Left lung (tissue), 10 donors: ENCODE measurements around the gene MED25. TPM values are rescaled to one million over a fixed set of nuclear protein-coding genes. Genes with fewer than 3 reads are reported as not detected.

Experiments
- ATAC-seq: fragments of 200-7000 bp; cut with Tn5 transposase; one replicate; pipeline ENCODE4 v1.9.1; 2020; ENCODE audit warnings: moderate library complexity
- DNase-seq, 4 donors: peaks; one replicate each; pipeline ENCODE4 v3.0.0-alpha.2; 2013 to 2020
- H3K27ac ChIP-seq, 2 donors: fragments of 200-600 bp; sonication (generic) in 1 of 2; one replicate each; pipeline versions ENCODE4 v1.5.0 to v1.8.0; 2020 to 2021
- H3K27me3 ChIP-seq, 2 donors: fragments of 200-600 bp; sonication (generic) in 1 of 2; one replicate each; pipeline versions ENCODE4 v1.5.0 to v1.8.0; 2020 to 2021
- H3K36me3 ChIP-seq, 2 donors: fragments of 200-600 bp; sonication (generic) in 1 of 2; one replicate each; pipeline versions ENCODE4 v1.5.0 to v1.8.0; 2020 to 2021
- H3K4me1 ChIP-seq, 2 donors: fragments of 200-600 bp; one replicate each; pipeline ENCODE4 v1.8.0; 2021
- H3K4me3 ChIP-seq, 2 donors: fragments of 200-600 bp; sonication (generic) in 1 of 2; one replicate each; pipeline versions ENCODE4 v1.5.0 to v1.8.0; 2020 to 2021; ENCODE audit warnings: mild to moderate bottlenecking in 1 of 2
- H3K9me3 ChIP-seq, 2 donors: fragments of 200-600 bp; sonication (generic) in 1 of 2; one replicate each; pipeline versions ENCODE4 v1.5.0 to v1.8.0; 2020 to 2021
- intact Hi-C, 2 donors: fragments of 100-400 bp; cut with DNase I; formaldehyde crosslinking; loops; one replicate each; pipeline versions ENCODE4 v1.11.2 to v1.14.2; 2022
- microRNA-seq, 2 donors: library from miRNA; unstranded; fragments of <30 nt; microRNA quantifications; one replicate each; pipeline ENCODE4, GENCODE V29; 2019
- polyA plus RNA-seq, 6 donors: library from polyadenylated mRNA; unstranded; fragments of 120-200 nt; gene quantifications; one replicate each; pipeline ENCODE4 v1.2.1, GENCODE V29; 2013; ENCODE audit not compliant: insufficient read length in 6 of 6
- total RNA-seq, 2 donors: library from RNA; stranded (reverse); fragmentation: NEBNext Ultra II Directional; extraction: Animal tissue kit (Norgen Biotek cat#: 25700); gene quantifications; one replicate each; pipeline ENCODE4 v1.2.1, GENCODE V29; 2021
- TF ChIP-seq, protein P1 (sequence below), 2 donors: fragments of 200-600 bp; sonication (generic) in 1 of 2; IDR thresholded peaks; one replicate each; pipeline versions ENCODE4 v1.5.0 to v1.8.0; 2021; ENCODE audit warnings: antibody characterized with exemption in 2 of 2
- donor health status: DM: no; HTN: yes; CAD: no.
- donor health status: DM: no; HTN: no; CAD: no.

Gene MED25
- total and polyA plus RNA-seq, 8 donors, result 52.1 to 67.4 (median 57.6) TPM

DNA sequence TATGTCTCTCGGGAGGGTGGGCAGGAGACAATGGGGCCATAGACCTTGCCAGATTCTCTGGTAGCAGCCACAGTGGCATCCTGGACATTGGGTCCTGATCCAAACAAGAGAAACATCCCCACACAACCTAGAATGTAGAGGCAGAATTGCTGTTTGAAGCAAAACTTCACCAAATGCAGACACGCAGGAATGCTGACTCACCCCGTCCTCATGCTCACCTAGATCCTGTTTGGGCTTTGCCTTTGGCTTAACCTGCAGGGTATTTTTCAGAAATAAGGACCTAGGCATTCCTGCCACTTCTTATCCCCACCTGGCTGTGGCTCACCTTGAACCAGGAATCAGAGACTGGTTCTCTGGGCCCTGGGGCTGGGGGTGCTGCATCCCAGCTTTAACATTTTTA, 66.7 kb downstream of the MED25 start:
- TF ChIP-seq, protein P1, sequence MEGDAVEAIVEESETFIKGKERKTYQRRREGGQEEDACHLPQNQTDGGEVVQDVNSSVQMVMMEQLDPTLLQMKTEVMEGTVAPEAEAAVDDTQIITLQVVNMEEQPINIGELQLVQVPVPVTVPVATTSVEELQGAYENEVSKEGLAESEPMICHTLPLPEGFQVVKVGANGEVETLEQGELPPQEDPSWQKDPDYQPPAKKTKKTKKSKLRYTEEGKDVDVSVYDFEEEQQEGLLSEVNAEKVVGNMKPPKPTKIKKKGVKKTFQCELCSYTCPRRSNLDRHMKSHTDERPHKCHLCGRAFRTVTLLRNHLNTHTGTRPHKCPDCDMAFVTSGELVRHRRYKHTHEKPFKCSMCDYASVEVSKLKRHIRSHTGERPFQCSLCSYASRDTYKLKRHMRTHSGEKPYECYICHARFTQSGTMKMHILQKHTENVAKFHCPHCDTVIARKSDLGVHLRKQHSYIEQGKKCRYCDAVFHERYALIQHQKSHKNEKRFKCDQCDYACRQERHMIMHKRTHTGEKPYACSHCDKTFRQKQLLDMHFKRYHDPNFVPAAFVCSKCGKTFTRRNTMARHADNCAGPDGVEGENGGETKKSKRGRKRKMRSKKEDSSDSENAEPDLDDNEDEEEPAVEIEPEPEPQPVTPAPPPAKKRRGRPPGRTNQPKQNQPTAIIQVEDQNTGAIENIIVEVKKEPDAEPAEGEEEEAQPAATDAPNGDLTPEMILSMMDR (IDR thresholded peaks at IDR 0.05), result no peak
- intact Hi-C loops, result no loop called here
- ATAC-seq (no peak), DNase-seq (no peak)
- Histone ChIP-seq H3K9me3 (no peaks in the 10 kb centered on the region), H3K4me3 (no peak overlapping the region), H3K27ac (no peak overlapping the region), H3K4me1 (peaks cover 0 to 3% of the 10 kb centered on the region in 2 donors), H3K36me3 (peaks cover 0 to 85% of the 10 kb centered on the region in 2 donors), H3K27me3 (no peaks in the 10 kb centered on the region)

Small RNA genes within 50 kb of the gene (microRNA-seq; reads per million reads assigned to microRNA genes)
- gene MIR4749, result 1.5 to 1.8 reads per million in 2 donors
- 0.50 to 0.55 reads per million in 2 donors for gene MIR6799
- gene MIR6800, result 0.17 to 0.41 reads per million in 2 donors

Other genes starting within 250 kb of the MED25 start
- 10 to 100 TPM; 40.8 to 45.0 TPM for gene NOSIP, start 237.7 kb upstream of the MED25 start, total RNA-seq
- gene NOSIP, start 237.7 kb upstream of the MED25 start, polyA plus RNA-seq, result 10 to 100 TPM; 56.6 to 67.9 (median 63.6) TPM
- gene PRRG2, start 237.0 kb upstream of the MED25 start, total RNA-seq, result 10 to 100 TPM in 1 of 2 donors, 1 to 10 TPM in 1; 7.6 to 13.6 TPM
- gene PRRG2, start 237.0 kb upstream of the MED25 start, polyA plus RNA-seq, result 1 to 10 TPM; 3.8 to 6.8 (median 5.1) TPM
- 10 to 100 TPM; 26.1 to 26.7 TPM for gene PRR12, start 227.1 kb upstream of the MED25 start, total RNA-seq
- 10 to 100 TPM; 21.4 to 33.7 (median 27.0) TPM for gene PRR12, start 227.1 kb upstream of the MED25 start, polyA plus RNA-seq
- gene RRAS, start 178.1 kb upstream of the MED25 start, total RNA-seq, result 100 to 1,000 TPM in 1 of 2 donors, 10 to 100 TPM in 1; 76.0 to 131 TPM
- gene RRAS, start 178.1 kb upstream of the MED25 start, polyA plus RNA-seq, result 10 to 100 TPM; 21.4 to 34.0 (median 27.7) TPM
- 10 to 100 TPM; 61.5 to 63.8 TPM for gene SCAF1, start 176.1 kb upstream of the MED25 start, total RNA-seq
- 10 to 100 TPM; 24.7 to 36.6 (median 33.1) TPM for gene SCAF1, start 176.1 kb upstream of the MED25 start, polyA plus RNA-seq
- gene IRF3, start 152.4 kb upstream of the MED25 start, total RNA-seq, result 10 to 100 TPM; 81.2 to 93.6 TPM
- 10 to 100 TPM; 60.2 to 79.1 (median 70.4) TPM for gene IRF3, start 152.4 kb upstream of the MED25 start, polyA plus RNA-seq
- 10 to 100 TPM; 20.6 to 22.2 TPM for gene BCL2L12, start 152.4 kb upstream of the MED25 start, total RNA-seq
- gene BCL2L12, start 152.4 kb upstream of the MED25 start, polyA plus RNA-seq, result 10 to 100 TPM; 21.4 to 30.1 (median 28.2) TPM
- gene PRMT1, start 141.0 kb upstream of the MED25 start, total RNA-seq, result 100 to 1,000 TPM in 1 of 2 donors, 10 to 100 TPM in 1; 79.3 to 137 TPM
- 100 to 1,000 TPM; 208 to 258 (median 224) TPM for gene PRMT1, start 141.0 kb upstream of the MED25 start, polyA plus RNA-seq
- gene ADM5, start 128.7 kb upstream of the MED25 start, total RNA-seq, result 1 to 10 TPM in 1 of 2 donors, under 1 TPM in 1; 0.93 to 2.0 TPM
- 1 to 10 TPM; 1.2 to 2.6 (median 1.9) TPM for gene ADM5, start 128.7 kb upstream of the MED25 start, polyA plus RNA-seq
- 10 to 100 TPM in 1 of 2 donors, 1 to 10 TPM in 1; 6.2 to 11.3 TPM for gene CPT1C, start 127.2 kb upstream of the MED25 start, total RNA-seq
- 10 to 100 TPM; 23.2 to 37.3 (median 29.3) TPM for gene CPT1C, start 127.2 kb upstream of the MED25 start, polyA plus RNA-seq
- under 1 TPM in 1 of 2 donors, not detected in 1; 0.39 TPM for gene TSKS, start 55.0 kb upstream of the MED25 start, total RNA-seq
- gene TSKS, start 55.0 kb upstream of the MED25 start, polyA plus RNA-seq, result under 1 TPM; 0.17 to 0.45 (median 0.21) TPM
- gene AP2A1, start 51.3 kb upstream of the MED25 start, total RNA-seq, result 10 to 100 TPM; 84.9 to 87.6 TPM
- gene AP2A1, start 51.3 kb upstream of the MED25 start, polyA plus RNA-seq, result 10 to 100 TPM; 52.9 to 83.1 (median 61.8) TPM
- gene FUZ, start 5.0 kb upstream of the MED25 start, total RNA-seq, result 10 to 100 TPM; 15.3 to 19.5 TPM
- 10 to 100 TPM; 23.2 to 31.7 (median 26.6) TPM for gene FUZ, start 5.0 kb upstream of the MED25 start, polyA plus RNA-seq
- gene PTOV1, start 32.9 kb downstream of the MED25 start, total RNA-seq, result 100 to 1,000 TPM in 1 of 2 donors, 10 to 100 TPM in 1; 96.0 to 133 TPM
- 100 to 1,000 TPM; 268 to 320 (median 279) TPM for gene PTOV1, start 32.9 kb downstream of the MED25 start, polyA plus RNA-seq
- 10 to 100 TPM; 63.0 to 89.5 TPM for gene PNKP, start 49.3 kb downstream of the MED25 start, total RNA-seq
- 10 to 100 TPM; 56.8 to 78.6 (median 66.3) TPM for gene PNKP, start 49.3 kb downstream of the MED25 start, polyA plus RNA-seq
- 10 to 100 TPM; 33.8 to 39.3 TPM for gene AKT1S1, start 59.1 kb downstream of the MED25 start, total RNA-seq
- 10 to 100 TPM; 24.7 to 42.9 (median 31.8) TPM for gene AKT1S1, start 59.1 kb downstream of the MED25 start, polyA plus RNA-seq
- 10 to 100 TPM; 35.2 to 43.3 TPM for gene TBC1D17, start 59.4 kb downstream of the MED25 start, total RNA-seq
- gene TBC1D17, start 59.4 kb downstream of the MED25 start, polyA plus RNA-seq, result 10 to 100 TPM; 40.8 to 47.2 (median 46.3) TPM
- gene IL4I1, start 78.6 kb downstream of the MED25 start, total RNA-seq, result 1 to 10 TPM; 2.4 to 6.5 TPM
- gene IL4I1, start 78.6 kb downstream of the MED25 start, polyA plus RNA-seq, result 1 to 10 TPM; 1.1 to 2.3 (median 1.7) TPM
- 10 to 100 TPM; 17.4 to 25.0 TPM for gene ATF5, start 110.9 kb downstream of the MED25 start, total RNA-seq
- 10 to 100 TPM; 19.5 to 29.6 (median 26.6) TPM for gene ATF5, start 110.9 kb downstream of the MED25 start, polyA plus RNA-seq
- gene NUP62, start 111.2 kb downstream of the MED25 start, total RNA-seq, result 10 to 100 TPM; 39.2 to 61.8 TPM
- 10 to 100 TPM; 55.8 to 66.2 (median 61.1) TPM for gene NUP62, start 111.2 kb downstream of the MED25 start, polyA plus RNA-seq
- gene SIGLEC11, start 142.9 kb downstream of the MED25 start, total RNA-seq, result 1 to 10 TPM; 1.3 to 4.9 TPM
- gene SIGLEC11, start 142.9 kb downstream of the MED25 start, polyA plus RNA-seq, result 1 to 10 TPM in 1 of 6 donors, under 1 TPM in 5; 0.34 to 1.5 (median 0.57) TPM
- gene VRK3, start 207.1 kb downstream of the MED25 start, total RNA-seq, result 10 to 100 TPM; 37.7 to 38.7 TPM
- gene VRK3, start 207.1 kb downstream of the MED25 start, polyA plus RNA-seq, result 10 to 100 TPM; 37.5 to 43.4 (median 40.3) TPM
- gene ZNF473, start 207.7 kb downstream of the MED25 start, total RNA-seq, result 1 to 10 TPM; 5.1 to 9.3 TPM
- 10 to 100 TPM; 11.7 to 15.4 (median 14.9) TPM for gene ZNF473, start 207.7 kb downstream of the MED25 start, polyA plus RNA-seq